Astrocyte (in vitro differentiated cells and primary cell): ENCODE results near the gene RANBP1.

Source experiments
- EZH2 ChIP-seq: IDR thresholded peaks from 2 replicates; pipeline ENCODE4 v1.6.1; 2012; ENCODE audit warnings: mild to moderate bottlenecking, low read length, inconsistent platforms; ENCODE audit not compliant: insufficient read depth
- TF ChIP-seq, protein P1 (sequence below): IDR thresholded peaks from 2 replicates; pipeline ENCODE4 v1.5.1; 2011; ENCODE audit warnings: low read depth, mild to moderate bottlenecking, inconsistent platforms, low read length, moderate library complexity; ENCODE audit not compliant: insufficient read depth

DNA sequence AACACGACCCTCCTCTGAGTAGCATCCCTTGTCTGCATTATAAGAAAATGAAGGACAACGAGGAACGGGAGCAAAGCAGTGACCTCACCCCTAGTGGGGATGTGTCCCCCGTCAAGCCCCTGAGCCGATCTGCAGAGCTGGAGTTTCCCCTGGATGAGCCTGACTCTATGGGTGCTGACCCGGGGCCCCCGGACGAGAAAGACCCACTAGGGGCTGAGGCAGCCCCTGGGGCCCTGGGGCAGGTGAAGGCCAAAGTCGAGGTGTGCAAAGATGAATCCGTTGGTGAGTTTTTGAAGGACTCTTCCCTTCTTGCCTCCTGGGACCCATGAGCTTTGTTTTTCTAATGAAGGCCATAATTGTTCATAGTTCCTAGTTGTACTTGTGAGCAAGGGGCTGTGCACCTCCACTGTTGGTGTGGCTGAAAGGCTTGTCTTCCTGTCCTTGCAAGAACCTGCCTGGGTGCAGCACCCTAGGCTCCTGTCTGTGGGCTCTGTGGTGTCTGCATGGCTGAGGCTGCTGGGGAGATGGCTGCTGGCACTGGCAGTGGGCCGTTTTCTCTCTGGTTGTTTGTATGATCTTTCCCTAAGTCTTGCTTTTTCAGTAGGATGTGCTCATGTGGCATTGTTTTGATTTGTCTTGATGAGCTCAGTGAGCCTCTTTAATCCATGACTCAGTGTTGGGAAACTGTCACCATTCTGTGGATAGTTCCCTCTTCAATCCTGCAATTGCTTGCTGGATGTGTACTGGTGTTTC is 25.8 kb upstream of the RANBP1 start:
- TF ChIP-seq, protein P1, sequence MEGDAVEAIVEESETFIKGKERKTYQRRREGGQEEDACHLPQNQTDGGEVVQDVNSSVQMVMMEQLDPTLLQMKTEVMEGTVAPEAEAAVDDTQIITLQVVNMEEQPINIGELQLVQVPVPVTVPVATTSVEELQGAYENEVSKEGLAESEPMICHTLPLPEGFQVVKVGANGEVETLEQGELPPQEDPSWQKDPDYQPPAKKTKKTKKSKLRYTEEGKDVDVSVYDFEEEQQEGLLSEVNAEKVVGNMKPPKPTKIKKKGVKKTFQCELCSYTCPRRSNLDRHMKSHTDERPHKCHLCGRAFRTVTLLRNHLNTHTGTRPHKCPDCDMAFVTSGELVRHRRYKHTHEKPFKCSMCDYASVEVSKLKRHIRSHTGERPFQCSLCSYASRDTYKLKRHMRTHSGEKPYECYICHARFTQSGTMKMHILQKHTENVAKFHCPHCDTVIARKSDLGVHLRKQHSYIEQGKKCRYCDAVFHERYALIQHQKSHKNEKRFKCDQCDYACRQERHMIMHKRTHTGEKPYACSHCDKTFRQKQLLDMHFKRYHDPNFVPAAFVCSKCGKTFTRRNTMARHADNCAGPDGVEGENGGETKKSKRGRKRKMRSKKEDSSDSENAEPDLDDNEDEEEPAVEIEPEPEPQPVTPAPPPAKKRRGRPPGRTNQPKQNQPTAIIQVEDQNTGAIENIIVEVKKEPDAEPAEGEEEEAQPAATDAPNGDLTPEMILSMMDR = no peak
- TF ChIP-seq EZH2 = no peak
